Transverse colon (tissue), 4 donors: ENCODE results near the gene GDPD3. TPM values are rescaled to one million over a fixed set of nuclear protein-coding genes. Genes with fewer than 3 reads are reported as not detected.

Experiments used
- DNase-seq: peaks from one replicate; pipeline ENCODE4 v3.0.0-alpha.2; 2019
- H3K27ac ChIP-seq, 4 donors: fragments of 200-600 bp; sonication (generic); 2 replicates each; pipeline ENCODE4 v1.5.1; 2016 to 2018; ENCODE audit warnings: inconsistent platforms in 4 of 4
- H3K27me3 ChIP-seq: fragments of 200-600 bp; sonication (generic); 2 replicates; pipeline ENCODE4 v1.5.1; 2017; ENCODE audit warnings: inconsistent platforms
- H3K36me3 ChIP-seq, 4 donors: fragments of 200-600 bp; sonication (generic); 2 replicates each; pipeline ENCODE4 v1.5.1; 2017 to 2019; ENCODE audit warnings: inconsistent platforms in 4 of 4
- H3K4me1 ChIP-seq, 4 donors: fragments of 200-600 bp; sonication (generic); 2 replicates each; pipeline ENCODE4 v1.5.1; 2017 to 2020; ENCODE audit warnings: inconsistent platforms in 4 of 4
- H3K4me3 ChIP-seq, 4 donors: fragments of 200-600 bp; sonication (generic); 1 replicate in 1 of 4; 2 replicates in 3 of 4; pipeline versions ENCODE4 v1.5.1 to v1.6.1; 2017 to 2019; ENCODE audit warnings: inconsistent platforms in 4 of 4
- H3K9me3 ChIP-seq, 2 donors: fragments of 200-600 bp; sonication (generic); 2 replicates each; pipeline ENCODE4 v1.5.1; 2017 to 2019; ENCODE audit warnings: inconsistent platforms in 2 of 2
- CTCF ChIP-seq, 5 experiments: fragments of 200-600 bp in 3 of 5; fragments of 450-650 bp in 2 of 5; sonication (generic) in 3 of 5; IDR thresholded peaks; 1 replicate in 2 of 5; 2 replicates in 3 of 5; pipeline ENCODE4 v1.5.1; 2016 to 2017; ENCODE audit warnings: antibody characterized with exemption in 5 of 5, inconsistent platforms in 3 of 5, mild to moderate bottlenecking in 2 of 5, moderate library complexity in 1 of 5
- EP300 ChIP-seq: sonication (generic); formaldehyde crosslinking; IDR thresholded peaks from one replicate; pipeline ENCODE4 v1.6.1; 2017; ENCODE audit warnings: antibody characterized with exemption, low read depth
- POLR2A ChIP-seq: fragments of 450-650 bp; IDR thresholded peaks from one replicate; pipeline ENCODE4 v1.6.1; 2016; ENCODE audit warnings: antibody characterized with exemption, mild to moderate bottlenecking, moderate library complexity
- POLR2AphosphoS5 ChIP-seq, 3 donors: sonication (generic); formaldehyde crosslinking; IDR thresholded peaks; one replicate each; pipeline ENCODE4 v1.6.1; 2016; ENCODE audit warnings: antibody characterized with exemption in 3 of 3
- WGBS, 2 donors: methylation state at CpG; one replicate each; pipeline ENCODE4 v1.1.5; 2018; ENCODE audit warnings: low coverage in 1 of 2; 5-methylcytosine and 5-hydroxymethylcytosine counted together
- in situ Hi-C, 4 donors: fragments of 200-750 bp; cut with MboI; loops; one replicate each; pipeline versions ENCODE4 v1.15.0 to v1.15.1; 2017; ENCODE audit warnings: low sequenced_read_pairs in 3 of 4, low pct_ligation_motif_present in 1 of 4, low pct_unique_long_range_greater_than_20kb in 1 of 4
- intact Hi-C: fragments of 100-400 bp; cut with DNase I; formaldehyde crosslinking; loops from one replicate; pipeline ENCODE4 v1.15.1; 2023; ENCODE audit warnings: low total_unique reads
- total RNA-seq, 4 donors: library from RNA; depleted of rRNA; stranded (reverse); fragments of >200 nt; gene quantifications; one replicate each; pipeline ENCODE4 v1.1.0, GENCODE V29; 2016

The GDPD3 gene
- total RNA-seq, 4 donors from 2014 or later, result 9.4 to 33.3 (median 30.4) TPM

DNA sequence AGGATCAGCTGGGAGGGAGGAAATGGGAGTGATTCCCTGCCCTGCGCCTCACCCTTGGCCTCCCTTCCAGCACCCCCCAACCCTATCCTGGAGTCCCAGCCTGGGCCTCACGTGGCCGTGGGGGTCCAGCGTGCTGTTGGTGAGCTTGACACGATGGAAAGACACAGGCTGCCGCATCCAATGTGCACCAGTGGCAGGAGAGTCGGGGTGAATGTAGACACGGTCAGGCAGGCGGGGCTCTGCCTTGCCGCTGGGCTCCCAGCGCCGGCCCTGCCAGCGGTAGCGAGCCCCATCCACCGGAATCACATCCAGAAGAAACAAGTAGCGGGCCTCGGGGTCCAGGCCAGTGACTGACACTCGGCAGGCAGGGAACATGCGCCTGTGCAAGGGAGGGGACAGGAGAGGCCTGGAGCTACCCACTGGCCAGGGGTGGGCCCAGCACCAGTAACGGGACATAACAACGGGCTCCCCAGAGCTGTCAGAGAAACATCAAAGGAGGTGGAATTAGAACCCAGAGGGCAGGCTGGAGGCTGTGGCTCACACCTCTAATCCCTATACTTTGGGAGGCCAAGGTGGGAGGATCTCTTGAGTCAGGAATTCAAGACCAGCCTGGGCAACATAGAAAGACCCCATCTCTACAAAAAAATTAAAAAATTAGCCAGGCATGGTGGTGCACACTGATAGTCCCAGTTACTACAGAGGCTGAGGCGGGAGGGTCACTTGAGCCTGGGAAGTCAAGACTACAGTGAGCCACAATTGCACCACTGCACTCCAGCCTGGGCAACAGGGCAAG lies 24.3 kb downstream of the GDPD3 start:
- WGBS, 2 donors, result 85 to 100% methylated on average over 1 to 22 of the region's 22 CpGs
- peaks cover 0 to 12% (median 0%) of the 10 kb centered on the region in 4 donors for H3K36me3 ChIP-seq
- no peak for TF ChIP-seq POLR2A
- no peak for TF ChIP-seq CTCF (IDR thresholded peaks at IDR 0.05)
- TF ChIP-seq POLR2AphosphoS5 (IDR thresholded peaks at IDR 0.05), result no peak
- no peak for TF ChIP-seq EP300
- no peaks in the 10 kb centered on the region for H3K9me3 ChIP-seq
- no peak overlapping the region for H3K4me3 ChIP-seq
- intact Hi-C loops, result no loop called here
- no peaks in the 10 kb centered on the region for H3K27me3 ChIP-seq
- H3K4me1 ChIP-seq, result peaks cover 14 to 32% (median 21%) of the 10 kb centered on the region in 4 donors
- no peak overlapping the region for H3K27ac ChIP-seq
- in situ Hi-C loops, result loop anchor here in 2 of 4 donors (25.0 kb wide), 2 partner anchors 323 to 548 kb away; partner anchors contain the start of gene ZNF771 (in 2 of the 2)
- DNase-seq, result no peak

DNA sequence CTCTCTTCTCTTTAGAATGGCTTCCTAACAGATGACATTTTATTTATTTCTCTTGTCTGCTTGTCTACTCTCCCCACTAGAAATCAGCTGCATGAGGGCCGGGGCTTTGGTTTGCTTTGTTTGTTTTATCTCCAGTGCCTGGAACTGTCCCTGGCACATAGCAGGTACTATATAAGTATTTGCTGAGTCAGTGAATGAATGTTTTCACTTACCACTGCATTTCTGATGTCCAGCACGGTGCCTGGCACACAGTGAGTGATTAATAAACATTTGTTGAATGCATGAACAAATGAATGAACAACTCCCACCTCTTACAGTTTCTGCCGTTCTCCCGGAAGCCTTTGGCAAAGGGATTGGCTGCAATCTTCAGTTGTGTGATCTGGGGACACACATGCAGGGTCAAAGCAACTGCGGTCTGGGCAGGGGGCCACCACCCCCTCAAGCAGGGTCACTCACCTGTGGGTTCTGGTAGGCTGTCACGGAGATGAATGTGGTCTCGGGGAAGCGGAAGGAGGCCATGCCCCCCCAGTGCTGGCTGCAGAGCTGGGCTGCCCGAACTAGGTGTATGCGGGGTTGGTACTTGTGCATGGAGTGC lies 25.0 kb downstream of the GDPD3 start:
- H3K4me1 ChIP-seq, result peaks cover 13 to 26% (median 20%) of the 10 kb centered on the region in 4 donors
- peaks cover 0 to 18% (median 0%) of the 10 kb centered on the region in 4 donors for H3K36me3 ChIP-seq
- WGBS, 2 donors, result 72 to 78% methylated on average over 3 to 10 of the region's 10 CpGs
- H3K4me3 ChIP-seq, result no peak overlapping the region
- intact Hi-C loops (no loop called here), in situ Hi-C loops (loop anchor here in 2 of 4 donors (25.0 kb wide), 2 partner anchors 324 to 549 kb away; partner anchors contain the start of gene ZNF771 (in 2 of the 2))
- H3K27me3 ChIP-seq, result no peaks in the 10 kb centered on the region
- H3K9me3 ChIP-seq, result no peaks in the 10 kb centered on the region
- DNase-seq, result no peak
- TF ChIP-seq POLR2AphosphoS5 (IDR thresholded peaks at IDR 0.05), result no peak
- TF ChIP-seq POLR2A, result no peak
- no peak for TF ChIP-seq EP300
- no peak for TF ChIP-seq CTCF (IDR thresholded peaks at IDR 0.05)
- H3K27ac ChIP-seq, result no peak overlapping the region

DNA sequence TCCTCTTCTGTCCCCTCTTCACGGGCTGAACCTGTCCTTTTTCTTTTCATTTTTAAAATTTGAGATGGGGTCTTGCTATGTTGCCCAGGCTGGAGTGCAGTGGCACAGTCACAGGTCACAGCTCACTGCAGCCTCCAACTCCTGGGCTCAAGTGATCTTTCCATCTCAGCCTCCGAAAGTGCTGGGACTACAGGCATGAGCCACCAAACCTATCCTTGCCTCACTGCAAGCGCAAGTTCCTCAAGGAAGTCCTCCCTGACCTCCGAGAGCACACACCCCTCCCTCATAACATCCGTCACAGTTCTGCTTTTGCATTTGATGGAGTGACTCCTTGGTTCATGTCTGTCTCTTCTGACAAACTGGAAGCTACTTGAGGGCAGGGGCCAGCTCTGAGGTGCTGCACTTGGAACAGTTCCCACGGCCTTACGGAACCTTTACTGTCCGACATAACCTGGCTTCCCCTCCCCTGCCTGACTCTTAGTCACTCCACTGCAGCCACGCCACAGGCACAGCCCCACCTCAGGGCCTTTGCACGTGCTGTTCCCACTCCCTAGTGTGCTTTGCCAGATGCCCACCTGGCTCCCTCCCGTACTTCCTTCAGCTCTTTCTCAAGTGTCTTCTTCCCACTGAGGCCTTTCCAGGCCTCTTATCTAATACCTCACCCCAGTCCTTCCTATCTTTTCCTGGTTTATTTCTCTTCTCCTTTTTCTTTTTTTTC lies 26.0 kb downstream of the GDPD3 start:
- Histone ChIP-seq H3K4me1 (peaks cover 3 to 16% (median 12%) of the 10 kb centered on the region in 4 donors), H3K27ac (no peak overlapping the region), H3K27me3 (no peaks in the 10 kb centered on the region), H3K9me3 (no peaks in the 10 kb centered on the region), H3K36me3 (peaks cover 0 to 28% (median 5%) of the 10 kb centered on the region in 4 donors), H3K4me3 (no peak overlapping the region)
- WGBS, 2 donors, result 84 to 100% methylated on average over 2 to 11 of the region's 11 CpGs
- intact Hi-C loops (no loop called here), in situ Hi-C loops (loop anchor here in 2 of 4 donors (25.0 kb wide), 2 partner anchors 325 to 550 kb away; partner anchors contain the start of gene ZNF771 (in 2 of the 2))
- no peak for TF ChIP-seq EP300
- no peak for TF ChIP-seq CTCF (IDR thresholded peaks at IDR 0.05)
- no peak for TF ChIP-seq POLR2A
- no peak for TF ChIP-seq POLR2AphosphoS5 (IDR thresholded peaks at IDR 0.05)
- no peak for DNase-seq
